ENCODE results near the gene INAVA. TPM values are rescaled to one million over a fixed set of nuclear protein-coding genes. Genes with fewer than 3 reads are reported as not detected.

The INAVA gene
- total and polyA plus RNA-seq, 2 of the 13 experiments (the other 11 are each of a cell fraction or from before 2014, with no cell fraction given), result 6.0 to 13.5 TPM

GRCh38 chr1:200873671-200874397 lies 20.9 kb upstream of the INAVA start (continued):
- no peak for TF ChIP-seq ZNF44 (CRISPR knock-in tag; IDR thresholded peaks at IDR 0.05)

- Histone ChIP-seq H3K9me3 (ENCODE audit: low read length) (no peaks in the 10 kb centered on the region), H4K20me1 (ENCODE audit: insufficient read depth, low read length) (no peaks in the 10 kb centered on the region), H2AFZ (ENCODE audit: low read length) (no peak overlapping the region), H3K27ac (ENCODE audit: extremely low read length, insufficient read depth, low read length) (no peak overlapping the region), H3K4me2 (ENCODE audit: low read depth, low read length) (no peak overlapping the region), H3K9ac (ENCODE audit: insufficient read depth, low read depth, low read length) (no peak overlapping the region), H3K4me3 (replicated peaks in 1 of 3; ENCODE audit: insufficient read depth in 1 of 3, low read depth in 2 of 3, low read length in 3 of 3) (no peak overlapping the region), H3K79me2 (ENCODE audit: insufficient read depth, low read length) (no peaks in the 10 kb centered on the region), H3K36me3 (replicated peaks in 1 of 2; ENCODE audit: control insufficient read depth in 1 of 2, insufficient read depth in 2 of 2, low read length in 2 of 2) (no peaks in the 10 kb centered on the region), H3K4me1 (ENCODE audit: insufficient read depth, low read length) (peaks cover 6% of the 10 kb centered on the region; the same call in 1 of the 2 replicates), H3K27me3 (ENCODE audit: control insufficient read depth in 1 of 2, insufficient read depth in 2 of 2, low read length in 2 of 2) (peaks cover 1 to 11% of the 10 kb centered on the region in 2 experiments; a peak in 2 of 5 replicates)
- no peak for FAIRE-seq
- ATAC-seq, result no peak
- CTCF ChIA-PET (ENCODE audit: low intra/inter-chr PET ratio, low total read pairs), result no interaction called here
- intact Hi-C loops (cut with micrococcal nuclease; ENCODE audit: unreplicated experiment) (no loop called here), in situ Hi-C loops (cut with HindIII; ENCODE audit: extremely low pct_ligation_motif_present, low pct_unique_long_range_greater_than_20kb) (no loop called here)
- POLR2A ChIA-PET, result no interaction called here
- BruUV-seq (replicated peaks), result no TSS peak
- DNase-seq (ENCODE audit: low spot score), result no peak
- WGBS (ENCODE audit: low lambda C conversion rate), result 46% methylated on average over 6 of the region's 6 CpGs
- TF ChIP-seq JUND (CRISPR knock-in tag; IDR thresholded peaks at IDR 0.05), result no peak
- TF ChIP-seq MTF2 (CRISPR knock-in tag; IDR thresholded peaks at IDR 0.05; ENCODE audit: borderline replicate concordance), result no peak
- TF ChIP-seq ZNF24 (IDR thresholded peaks at IDR 0.05), result no peak
- no peak for TF ChIP-seq PHF5A (CRISPR knock-in tag; IDR thresholded peaks at IDR 0.05; ENCODE audit: low read depth, unreplicated experiment)
- TF ChIP-seq SIN3A (IDR thresholded peaks at IDR 0.05; ENCODE audit: borderline replicate concordance, low read depth, low read length), result no peak
- TF ChIP-seq RERE (CRISPR knock-in tag; IDR thresholded peaks at IDR 0.05; ENCODE audit: low read depth), result no peak
- no peak for TF ChIP-seq FOXA3 (CRISPR knock-in tag; IDR thresholded peaks at IDR 0.05)
- TF ChIP-seq POGZ (CRISPR knock-in tag; IDR thresholded peaks at IDR 0.05), result no peak
- TF ChIP-seq HMG20A (CRISPR knock-in tag; IDR thresholded peaks at IDR 0.05; ENCODE audit: borderline replicate concordance), result no peak
- no peak for TF ChIP-seq HES4 (CRISPR knock-in tag; IDR thresholded peaks at IDR 0.05; ENCODE audit: borderline replicate concordance)
- TF ChIP-seq RNF2 (conservative IDR thresholded peaks at IDR 0.05; ENCODE audit: low read depth), result no peak
- TF ChIP-seq CEBPG (CRISPR knock-in tag; IDR thresholded peaks at IDR 0.05), result no peak
These were observed 20.0 kb upstream of the INAVA start for GRCh38 chr1:200874694-200875093.
